ENCODE measurements around the gene MAPK7. TPM values are rescaled to one million over a fixed set of nuclear protein-coding genes. Genes with fewer than 3 reads are reported as not detected.

MAPK7 gene
- total and polyA plus RNA-seq, 2 of the 8 experiments (the other 6 are each of a cell fraction or from before 2014, with no cell fraction given), result 15.2 to 28.1 TPM

- ChIA-PET POLR2A (ENCODE audit: partially characterized antibody) (interaction anchor here (0.6 to 1.1 kb wide), 2 partner anchors 16 to 171 kb away, joined by 3 to 4 read pairs; no protein-coding TSS in a partner anchor), CTCF (ENCODE audit: partially characterized antibody) (interaction anchor here (1.4 to 3.5 kb wide), 5 partner anchors 10 to 48 kb away, joined by 4 to 7 read pairs (median 5); no protein-coding TSS in a partner anchor)
- peaks cover 0 to 4% (median 0%) of the 10 kb centered on the region in 4 experiments; a peak in 1 of 7 replicates for H3K27me3 ChIP-seq (replicated peaks in 1 of 4; ENCODE audit: control insufficient read depth in 3 of 4, extremely low read depth in 1 of 4, insufficient read depth in 3 of 4, low read length in 3 of 4)
- FAIRE-seq (no peak), DNase-seq (ENCODE audit: low read depth in 1 of 2, low spot score in 2 of 2) (no peak)
- H3K4me1 ChIP-seq (replicated peaks in 1 of 4; ENCODE audit: control insufficient read depth in 3 of 4, insufficient read depth in 4 of 4, low read length in 3 of 4), result peaks cover 0 to 13% (median 6%) of the 10 kb centered on the region in 4 experiments; a peak in 4 of 7 replicates
- H3K79me2 ChIP-seq (ENCODE audit: control insufficient read depth in 1 of 2, insufficient read depth in 2 of 2, low read length in 2 of 2), result no peaks in the 10 kb centered on the region
- H2BK20ac ChIP-seq (ENCODE audit: low read length), result no peak overlapping the region
- no peak overlapping the region for H3K18ac ChIP-seq (ENCODE audit: extremely low read depth, low read length)
- no peak overlapping the region for H4K8ac ChIP-seq (ENCODE audit: extremely low read depth, insufficient read depth, low read length)
- H3K36me3 ChIP-seq (ENCODE audit: control insufficient read depth in 2 of 4, insufficient read depth in 4 of 4, low read length in 3 of 4), result no peaks in the 10 kb centered on the region
- 91% methylated on average over 16 of the region's 16 CpGs; no CpG with 5 or more reads in 1 of the 2 experiments for WGBS, 2 experiments (ENCODE audit: extremely low coverage in 1 of 2, insufficient coverage in 1 of 2, insufficient read length in 1 of 2, insufficient replicate concordance in 2 of 2, low coverage in 1 of 2, low lambda C conversion rate in 2 of 2, missing lambda C conversion rate in 1 of 2)
- H2BK5ac ChIP-seq (ENCODE audit: low read depth, low read length), result no peak overlapping the region
- no peak overlapping the region for H4K91ac ChIP-seq (replicated peaks; ENCODE audit: insufficient read length, low read length)
- no peaks in the 10 kb centered on the region for H3K23me2 ChIP-seq (ENCODE audit: low read depth, low read length)
- H3K56ac ChIP-seq (replicated peaks; ENCODE audit: insufficient read length, low read depth, low read length), result no peak overlapping the region
- H3K4me3 ChIP-seq (ENCODE audit: extremely low read depth in 1 of 4, insufficient read depth in 2 of 4, low read depth in 3 of 4, low read length in 4 of 4), result no peak overlapping the region
- H3K4me2 ChIP-seq (ENCODE audit: insufficient read depth in 1 of 2, low read depth in 2 of 2, low read length in 2 of 2), result no peak overlapping the region
- no peak overlapping the region for H2BK120ac ChIP-seq (replicated peaks; ENCODE audit: low read depth, low read length)
- no peak overlapping the region for H4K5ac ChIP-seq (ENCODE audit: insufficient read length, low read depth, low read length)
- no peaks in the 10 kb centered on the region for H3K79me1 ChIP-seq (ENCODE audit: low read depth, low read length)
- no peak overlapping the region for H2AK5ac ChIP-seq (ENCODE audit: low read depth, low read length)
- H3K14ac ChIP-seq (ENCODE audit: insufficient read length), result no peak overlapping the region
- H2BK12ac ChIP-seq (ENCODE audit: low read depth, low read length), result no peak overlapping the region
- H2AFZ ChIP-seq (ENCODE audit: low read length), result no peak overlapping the region
- H3K4ac ChIP-seq (replicated peaks; ENCODE audit: insufficient read length, low read depth, low read length), result no peak overlapping the region
- no peak for TF ChIP-seq CTCF (IDR thresholded peaks at IDR 0.05; ENCODE audit: control extremely low read depth in 1 of 3, insufficient read depth in 1 of 3, low read depth in 1 of 3, low read length in 3 of 3)
- TF ChIP-seq HDAC2 (IDR thresholded peaks at IDR 0.05; ENCODE audit: borderline replicate concordance in 1 of 2, low read depth in 2 of 2, low read length in 2 of 2), result no peak
- TF ChIP-seq EP300 (IDR thresholded peaks at IDR 0.05; ENCODE audit: borderline replicate concordance in 1 of 2, low read depth in 2 of 2, low read length in 2 of 2), result no peak
- no peak for TF ChIP-seq TAF7 (optimal IDR thresholded peaks at IDR 0.05; ENCODE audit: borderline replicate concordance, low read depth, low read length)
- TF ChIP-seq BRCA1 (IDR thresholded peaks at IDR 0.05; ENCODE audit: low read depth, low read length), result no peak
- no peak for TF ChIP-seq ZNF274 (IDR thresholded peaks at IDR 0.05; ENCODE audit: borderline replicate concordance, extremely low read depth, low read length)
- no peak for TF ChIP-seq CHD2 (IDR thresholded peaks at IDR 0.05; ENCODE audit: low read length)
- no peak for TF ChIP-seq JUN (IDR thresholded peaks at IDR 0.05; ENCODE audit: low read depth, low read length)
- H3K9ac ChIP-seq (replicated peaks in 1 of 4; ENCODE audit: extremely low read depth in 1 of 4, low read depth in 3 of 4, low read length in 3 of 4), result no peak overlapping the region
- no peaks in the 10 kb centered on the region for H3K9me3 ChIP-seq (ENCODE audit: insufficient read depth in 2 of 2, low read depth in 1 of 2, low read length in 1 of 2)
- no peak overlapping the region for H2BK15ac ChIP-seq (ENCODE audit: low read length)
- H4K20me1 ChIP-seq (replicated peaks in 1 of 2; ENCODE audit: control insufficient read depth in 1 of 2, insufficient read depth in 2 of 2, low read length in 2 of 2), result no peaks in the 10 kb centered on the region
- no peak overlapping the region for H3K27ac ChIP-seq (ENCODE audit: low read depth, low read length)
- H3K23ac ChIP-seq (ENCODE audit: insufficient read length), result no peak overlapping the region
These were observed 34.2 kb downstream of the MAPK7 start for GRCh38 chr17:19412510-19412909.

Data from H1 (cell line).